ENCODE measurements around the gene HK1. TPM values are rescaled to one million over a fixed set of nuclear protein-coding genes. Genes with fewer than 3 reads are reported as not detected.

Gene HK1
- 100 to 1,000 TPM; 149 to 158 (median 155) TPM for total RNA-seq (2021; fragmentation: NEBNext Ultra II Directional; extraction: Animal tissue kit (Norgen Biotek cat#: 25700))
- long read RNA-seq, transcript HK1-202 (18 exons, 3,605 nt), result major isoform, 104 of 155 reads
- long read RNA-seq, partial matches to known transcripts, result 45 of 155 reads
- long read RNA-seq, other reads (novel, unspliced or antisense), result 5 of 155 reads

GRCh38 chr10:69278446-69278963 is at the start of gene HK1:
Gene HK1 (plus strand): TSS chr10:69278496.
- Mint-ChIP-seq H3K27me3 (ENCODE audit: insufficient read depth) (peaks cover 2% of the 10 kb centered on the region; the same call in 1 of the 2 replicates), H3K4me1 (ENCODE audit: low read depth) (peaks cover 8% of the 10 kb centered on the region), H3K4me3 (no peak within 1 kb of the TSS), H3K36me3 (ENCODE audit: low read depth) (peaks cover 4% of the 10 kb centered on the region), H3K9me3 (peaks cover 20% of the 10 kb centered on the region), H3K27ac (no peak within 1 kb of the TSS)
- DNase-seq, result no peak
- no peak for TF ChIP-seq CTCF (IDR thresholded peaks at IDR 0.05)

DNA sequence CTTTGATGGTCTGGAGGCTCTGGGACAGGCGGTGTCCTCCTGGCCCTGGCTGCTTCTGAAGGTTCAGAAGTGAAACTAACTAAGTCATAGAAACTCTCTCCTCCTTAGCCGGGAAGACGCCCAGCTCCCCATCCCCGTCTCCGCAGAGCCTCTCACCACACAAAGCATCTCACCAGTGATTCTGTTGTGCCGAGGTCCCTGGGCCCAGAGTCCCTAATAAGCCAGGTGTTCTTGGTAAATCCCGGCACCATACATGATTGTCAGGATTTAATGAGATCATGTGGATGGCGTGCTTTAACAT is 48.7 kb upstream of the HK1 start:
- H3K36me3 Mint-ChIP-seq (ENCODE audit: low read depth), result no peaks in the 10 kb centered on the region
- no peaks in the 10 kb centered on the region for H3K9me3 Mint-ChIP-seq
- TF ChIP-seq CTCF (IDR thresholded peaks at IDR 0.05), result no peak
- no peak for DNase-seq
- peaks cover 69% of the 10 kb centered on the region for H3K4me1 Mint-ChIP-seq (ENCODE audit: low read depth)
- peaks cover 2% of the 10 kb centered on the region for H3K27me3 Mint-ChIP-seq (ENCODE audit: insufficient read depth)
- no peak overlapping the region for H3K27ac Mint-ChIP-seq
- no peak overlapping the region for H3K4me3 Mint-ChIP-seq

GRCh38 chr10:69230128-69230527 is 48.2 kb upstream of the HK1 start:
- H3K27me3 Mint-ChIP-seq (ENCODE audit: insufficient read depth), result peaks cover 2% of the 10 kb centered on the region
- H3K27ac Mint-ChIP-seq, result no peak overlapping the region
- H3K9me3 Mint-ChIP-seq, result no peaks in the 10 kb centered on the region
- no peaks in the 10 kb centered on the region for H3K36me3 Mint-ChIP-seq (ENCODE audit: low read depth)
- no peak overlapping the region for H3K4me3 Mint-ChIP-seq
- no peak for DNase-seq
- TF ChIP-seq CTCF (IDR thresholded peaks at IDR 0.05), result no peak
- peaks cover 63% of the 10 kb centered on the region for H3K4me1 Mint-ChIP-seq (ENCODE audit: low read depth)

DNA sequence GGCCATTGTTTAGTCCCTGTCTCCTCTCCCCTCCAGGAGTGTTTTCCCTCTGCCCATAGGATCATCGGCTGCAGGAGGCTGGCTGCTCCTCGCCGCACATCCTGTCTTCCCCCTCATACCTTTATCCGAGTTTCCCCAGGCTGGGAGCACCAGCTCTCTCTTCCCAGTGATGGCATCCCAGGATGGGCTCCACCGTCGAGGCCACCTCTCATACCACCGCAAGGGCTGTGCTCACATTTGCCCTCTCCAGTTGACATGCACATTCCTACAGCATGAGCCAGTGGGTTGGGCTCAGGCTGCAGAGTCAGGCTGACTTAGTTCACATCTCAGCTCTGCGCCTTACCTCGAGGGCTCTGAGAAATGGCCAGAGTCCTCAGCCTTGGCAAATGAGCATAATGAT is 46.0 kb upstream of the HK1 start:
- Mint-ChIP-seq H3K36me3 (ENCODE audit: low read depth) (no peaks in the 10 kb centered on the region), H3K4me1 (ENCODE audit: low read depth) (peaks cover 52% of the 10 kb centered on the region), H3K4me3 (peak overlapping the region; percentile 54), H3K27ac (peak overlapping the region; percentile 92), H3K27me3 (ENCODE audit: insufficient read depth) (peaks cover 2% of the 10 kb centered on the region), H3K9me3 (no peaks in the 10 kb centered on the region)
- TF ChIP-seq CTCF (IDR thresholded peaks at IDR 0.05), result peak; percentile 9; the same call in 1 of the 2 replicates
- DNase-seq, result peak; percentile 81

DNA sequence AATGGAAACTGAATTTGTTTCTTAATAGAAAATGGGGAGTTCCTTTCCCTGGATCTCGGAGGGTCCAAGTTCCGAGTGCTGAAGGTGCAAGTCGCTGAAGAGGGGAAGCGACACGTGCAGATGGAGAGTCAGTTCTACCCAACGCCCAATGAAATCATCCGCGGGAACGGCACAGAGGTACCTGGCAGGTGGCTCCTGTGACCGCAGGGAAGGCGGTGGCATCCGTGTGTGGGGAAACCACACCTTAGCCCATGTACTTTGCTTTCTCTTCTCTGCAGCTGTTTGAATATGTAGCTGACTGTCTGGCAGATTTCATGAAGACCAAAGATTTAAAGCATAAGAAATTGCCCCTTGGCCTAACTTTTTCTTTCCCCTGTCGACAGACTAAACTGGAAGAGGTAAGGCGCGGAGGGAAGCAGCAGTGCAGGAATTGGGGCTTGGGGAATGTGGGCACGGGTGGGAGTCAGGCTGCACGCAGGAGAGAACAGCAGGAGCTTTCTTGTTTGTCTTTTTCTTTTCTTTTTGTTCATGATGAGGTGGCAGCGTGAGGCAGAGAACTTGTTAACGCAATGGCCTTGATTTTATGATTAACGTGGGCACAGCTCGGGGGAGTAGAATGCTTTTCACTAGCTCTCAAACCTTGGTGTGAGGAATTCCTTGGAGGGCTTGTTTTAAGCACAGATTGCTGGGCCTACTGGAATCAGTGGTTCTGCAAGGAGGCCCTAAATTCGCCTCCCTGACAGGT is 45.4 kb upstream of the HK1 start:
- Mint-ChIP-seq H3K27me3 (ENCODE audit: insufficient read depth) (peaks cover 2% of the 10 kb centered on the region), H3K4me1 (ENCODE audit: low read depth) (peaks cover 46% of the 10 kb centered on the region), H3K36me3 (ENCODE audit: low read depth) (no peaks in the 10 kb centered on the region), H3K9me3 (no peaks in the 10 kb centered on the region), H3K4me3 (peak overlapping the region; percentile 54; the same call in 1 of the 2 replicates), H3K27ac (peak overlapping the region; percentile 92)
- DNase-seq, result no peak
- TF ChIP-seq CTCF (IDR thresholded peaks at IDR 0.05), result no peak

Measured in HFFc6 (cell line).